Stimulated activated CD8-positive, alpha-beta memory T cell treated with anti-CD3 and anti-CD28 coated beads, Interleukin-4, amount 100 ng/mL, for 4 hours (primary cell): ENCODE measurements around the gene STAU1.
"Not testable (repeated sequence)": the region's sequence is repeated elsewhere in the genome, so short reads cannot be mapped to it uniquely, and the experiment has no call there.

ENCODE experiments used
- DNase-seq, 2 donors: peaks; one replicate each; pipeline ENCODE4 v3.0.0-alpha.2; 2020; ENCODE audit warnings: low read depth in 2 of 2, low spot score in 1 of 2

Gene STAU1

DNA sequence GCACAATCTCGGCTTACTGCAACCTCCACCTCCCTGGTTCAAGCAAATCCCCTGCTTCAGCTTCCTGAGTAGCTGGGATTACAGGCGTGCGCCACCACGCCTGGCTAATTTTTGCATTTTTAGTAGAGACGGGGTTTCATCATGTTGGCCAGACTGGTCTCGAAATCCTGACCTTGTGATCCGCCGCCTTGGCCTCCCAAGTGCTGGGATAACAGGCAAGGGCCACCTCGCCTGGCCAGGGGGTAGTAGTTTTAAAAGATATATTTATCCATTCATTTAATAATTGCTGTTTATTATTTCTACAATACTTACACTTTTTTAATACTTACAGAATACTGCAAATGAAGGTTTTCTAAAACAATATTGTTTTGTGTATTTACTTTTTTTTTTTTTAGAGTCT, 15.6 kb upstream of the STAU1 start:
- no peak for DNase-seq

- no peak for DNase-seq
Observed at GRCh38 chr20:49203011-49203410, 14.9 kb upstream of the STAU1 start.

GRCh38 chr20:49199729-49200293, 11.7 kb upstream of the STAU1 start:
- no peak for DNase-seq

GRCh38 chr20:49192944-49193518, 4.9 kb upstream of the STAU1 start:
- DNase-seq = not testable (repeated sequence)

GRCh38 chr20:49187330-49187850, 744 bp downstream of the STAU1 start:
- no peak for DNase-seq

- DNase-seq = peak; percentile 38 to 49
Observed at GRCh38 chr20:49186535-49187329, 1.4 kb downstream of the STAU1 start.

- DNase-seq = no peak
Observed at GRCh38 chr20:49185071-49185761, 2.9 kb downstream of the STAU1 start.

DNA sequence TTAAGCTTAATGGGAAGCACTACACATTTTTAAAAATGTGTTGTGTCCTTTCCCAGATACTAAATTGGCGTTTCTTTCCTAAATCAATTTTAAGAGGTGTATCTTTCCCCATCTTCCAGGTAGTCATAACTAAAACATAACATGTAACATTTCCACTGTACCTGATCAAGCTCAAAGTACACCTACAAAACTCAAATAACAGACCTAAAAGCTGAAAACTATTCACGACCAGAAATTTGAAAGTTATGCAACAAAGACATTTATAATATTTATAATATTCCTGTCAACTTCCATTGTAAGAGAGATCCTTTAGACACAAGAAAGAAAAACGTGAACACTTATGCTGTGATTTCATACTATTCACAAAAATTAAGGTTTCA, 3.5 kb downstream of the STAU1 start:
- DNase-seq = no peak

DNA sequence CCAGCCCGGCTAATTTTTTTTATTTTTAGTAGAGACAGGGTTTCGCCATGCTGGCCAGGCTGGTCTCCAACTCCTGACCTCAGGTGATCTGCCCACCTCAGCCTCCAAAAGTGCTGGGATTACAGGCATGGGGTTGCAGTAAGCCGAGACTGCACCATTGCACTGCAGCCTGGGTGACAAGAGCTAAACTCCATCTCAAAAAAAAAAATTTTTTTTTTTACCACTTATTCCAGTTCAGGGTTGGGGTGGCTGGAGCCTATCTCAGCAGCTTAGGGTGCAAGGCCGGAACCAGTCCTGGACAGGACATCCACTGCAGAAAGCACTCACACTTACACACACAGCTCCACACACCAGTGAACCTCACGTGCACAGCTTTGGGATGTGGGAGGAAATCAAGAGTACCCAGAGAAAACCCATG, 4.0 kb downstream of the STAU1 start:
- DNase-seq = not testable (repeated sequence)

DNA sequence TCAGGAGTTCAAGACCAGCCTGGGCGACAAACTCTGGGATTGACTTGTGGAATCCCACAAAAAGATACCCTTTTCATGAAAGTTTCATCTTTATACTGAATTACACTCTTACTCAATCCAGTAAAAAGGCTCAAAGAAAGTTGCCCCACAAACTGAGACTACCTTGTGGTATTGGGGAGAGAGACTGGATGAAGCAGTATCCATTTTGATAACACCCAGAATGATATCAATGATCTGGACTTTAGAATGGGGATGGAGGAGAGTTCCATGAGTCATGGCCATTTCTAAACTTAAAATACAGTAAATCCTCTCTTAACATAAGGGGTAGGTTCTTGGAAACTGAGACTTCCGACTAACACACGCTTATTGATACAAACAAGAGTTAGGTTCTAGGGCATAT, 4.7 kb downstream of the STAU1 start:
- no peak for DNase-seq

DNA sequence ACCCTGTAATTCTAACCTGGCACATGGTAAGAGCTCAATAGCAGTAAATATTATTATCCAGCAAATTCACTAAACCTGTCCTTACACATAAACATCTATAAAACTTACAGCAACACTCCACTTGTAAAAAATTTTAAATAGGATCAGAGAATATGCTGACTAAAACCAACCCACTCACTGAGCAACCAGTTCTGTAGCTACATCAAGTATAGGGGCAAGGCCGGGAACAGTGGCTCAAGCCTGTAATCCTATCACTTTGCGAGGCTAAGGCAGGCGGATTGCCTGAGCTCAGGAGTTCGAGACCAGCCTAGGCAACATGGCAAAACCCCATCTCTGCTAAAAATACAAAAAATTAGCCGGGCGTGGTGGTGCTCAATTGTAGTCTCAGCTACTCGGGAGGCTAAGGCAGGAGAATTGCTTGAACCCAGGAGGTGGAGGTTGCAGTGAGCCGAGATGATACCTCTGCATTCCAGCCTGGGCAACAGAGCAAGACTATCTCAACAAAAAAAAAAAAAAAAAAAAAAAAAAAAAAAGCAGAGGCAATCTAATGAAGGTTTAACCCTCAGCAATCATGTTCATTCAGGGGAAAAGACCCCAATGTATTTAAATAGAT, 6.8 kb downstream of the STAU1 start:
- DNase-seq = no peak

DNA sequence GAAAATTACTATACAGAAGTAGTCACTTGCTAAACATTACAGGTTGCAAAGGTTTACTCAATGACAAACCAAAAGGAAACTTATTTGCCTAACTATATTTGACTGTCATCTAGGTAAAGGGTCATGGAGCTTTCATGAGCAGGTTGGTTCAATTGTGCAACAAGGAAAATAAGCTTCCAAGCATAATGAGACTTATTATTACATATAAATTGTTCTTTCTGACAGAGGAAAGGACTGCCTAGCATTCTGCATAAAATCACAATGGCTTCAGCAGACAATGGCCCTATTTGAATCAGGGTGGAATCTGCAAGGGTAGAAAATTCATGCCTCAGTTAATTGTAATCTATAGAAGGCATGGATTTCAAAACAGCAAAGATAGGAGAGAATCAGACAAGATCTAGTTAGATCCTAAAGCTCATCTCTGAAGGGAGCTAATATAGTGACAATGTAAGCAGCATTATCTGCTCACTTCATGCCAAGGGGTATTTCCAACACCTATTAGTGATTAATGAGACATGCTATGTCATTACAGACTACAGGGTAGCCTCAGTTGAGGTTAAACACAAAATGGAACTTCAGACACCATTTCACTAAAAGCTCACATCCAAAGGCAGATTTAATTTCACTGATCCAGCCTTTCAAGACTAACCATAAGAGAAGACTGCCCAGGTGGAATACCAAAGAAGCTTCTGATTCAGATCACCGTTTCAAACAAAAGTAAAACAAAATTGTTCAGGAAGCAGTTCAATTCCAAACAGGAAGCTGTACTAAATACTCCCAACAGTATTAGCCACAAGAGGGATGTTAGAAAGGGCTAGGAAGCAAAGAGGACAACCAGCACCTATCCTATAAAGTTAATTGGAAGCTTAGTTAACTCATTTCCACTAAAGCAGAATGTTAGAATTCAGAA, 8.5 kb downstream of the STAU1 start:
- DNase-seq = no peak

DNA sequence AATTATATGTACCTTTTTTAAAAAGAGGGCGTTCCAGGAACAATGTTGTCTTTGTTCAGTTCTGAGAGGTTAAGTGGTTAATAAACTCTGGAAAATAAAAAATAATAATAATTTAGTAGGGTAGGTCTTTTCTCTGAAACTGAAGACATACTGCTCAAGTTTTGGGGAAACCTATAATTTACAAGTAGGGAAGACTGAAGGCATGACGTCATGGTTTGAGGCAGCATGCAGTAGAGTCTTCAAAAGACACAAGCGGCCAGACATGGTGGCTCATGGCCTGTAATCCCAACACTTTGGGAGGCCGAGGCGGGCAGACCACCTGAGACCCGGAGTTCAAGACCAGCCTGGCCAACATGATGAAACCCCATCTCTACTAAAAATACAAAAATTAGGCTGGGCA, 14.0 kb downstream of the STAU1 start:
- DNase-seq = no peak

- DNase-seq = no peak
Observed at GRCh38 chr20:49172413-49172812, 15.7 kb downstream of the STAU1 start.

- DNase-seq = no peak
Observed at GRCh38 chr20:49171909-49172308, 16.2 kb downstream of the STAU1 start.

DNA sequence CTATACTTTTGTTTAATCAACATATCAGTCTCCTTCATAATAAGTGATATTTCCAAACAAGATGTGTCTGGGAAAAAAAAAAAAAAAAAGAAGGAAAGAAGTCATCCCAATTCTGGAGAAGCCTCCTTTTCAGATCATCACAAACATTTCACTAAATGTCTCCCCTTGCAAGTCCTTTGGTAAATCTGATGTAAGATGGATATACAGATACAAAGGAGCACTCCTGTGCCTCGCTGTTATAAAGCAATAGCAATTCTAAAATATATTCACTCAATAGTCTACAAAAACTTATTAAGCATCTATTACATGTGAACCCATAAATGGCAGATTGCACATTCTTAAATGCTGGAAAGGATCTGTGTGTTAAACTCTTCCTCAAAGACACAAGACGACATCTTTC, 17.4 kb downstream of the STAU1 start:
- DNase-seq = no peak

DNA sequence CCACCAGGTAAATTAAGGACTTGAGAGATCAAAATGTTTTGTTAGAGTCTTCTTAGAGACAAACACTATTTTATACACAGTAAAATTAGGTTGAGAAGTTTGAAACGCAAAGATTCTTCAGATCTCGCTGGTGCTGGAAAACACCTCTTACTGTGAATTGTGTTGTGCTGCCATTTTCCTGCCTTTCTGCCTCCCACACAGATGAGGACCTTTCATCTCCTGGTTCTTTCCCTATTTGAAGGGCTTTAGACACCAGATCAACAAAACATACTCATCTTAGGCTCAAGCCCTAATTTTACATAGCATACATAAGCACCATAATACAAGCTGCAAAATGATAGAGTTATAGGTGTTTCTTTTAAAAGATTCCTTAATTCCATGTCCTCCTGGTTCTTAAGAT, 18.6 kb downstream of the STAU1 start:
- DNase-seq = no peak

DNA sequence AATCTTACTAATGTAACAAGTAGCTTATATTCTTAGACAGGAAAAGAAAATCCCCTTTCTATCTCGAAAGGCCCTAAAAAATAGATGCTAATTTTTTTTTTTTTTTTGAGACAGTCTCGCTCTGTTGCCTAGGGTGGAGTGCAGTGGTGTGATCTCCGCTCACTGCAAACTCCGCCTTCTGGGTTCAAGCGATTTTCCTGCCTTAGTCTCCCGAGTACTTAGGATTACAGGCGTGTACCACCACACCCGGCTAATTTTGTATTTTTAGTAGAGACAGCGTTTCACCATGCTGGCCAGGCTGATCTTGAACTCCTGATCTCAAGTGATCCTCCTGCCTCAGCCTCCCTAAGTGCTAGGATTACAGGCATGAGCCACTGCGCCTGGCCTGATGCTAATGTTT, 19.3 kb downstream of the STAU1 start:
- not testable (repeated sequence) for DNase-seq

GRCh38 chr20:49167811-49168507, 20.2 kb downstream of the STAU1 start:
- no peak for DNase-seq
